ENCODE data around the gene RPA1. TPM values are rescaled to one million over a fixed set of nuclear protein-coding genes. Genes with fewer than 3 reads are reported as not detected.
"Not testable (repeated sequence)": the region's sequence is repeated elsewhere in the genome, so short reads cannot be mapped to it uniquely, and the experiment has no call there.

Gene RPA1
- total RNA-seq, 1 donor = 18.6 TPM

DNA sequence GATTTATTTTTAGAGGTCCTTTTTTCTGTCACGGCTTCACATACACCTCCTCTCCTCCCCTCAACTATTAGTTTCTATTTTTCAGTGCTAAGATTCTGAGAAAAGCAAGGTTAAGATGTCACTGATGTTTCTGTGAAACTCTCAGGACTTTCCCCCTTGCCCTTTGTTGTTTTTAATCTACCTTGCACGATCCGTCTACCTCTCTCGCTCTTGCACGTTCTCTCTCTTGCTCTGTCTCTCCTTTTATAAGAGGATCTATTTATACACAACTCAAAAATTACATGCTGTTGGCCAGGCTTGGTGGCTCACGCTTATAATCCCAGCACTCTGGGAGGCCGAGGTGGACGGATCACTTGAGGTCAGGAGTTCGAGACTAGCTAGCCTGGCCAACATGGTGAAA is 43.6 kb downstream of the RPA1 start:
- no peak for DNase-seq (ENCODE audit: low read depth in 2 of 3, low spot score in 2 of 3)

GRCh38 chr17:1875597-1875996 is 45.8 kb downstream of the RPA1 start:
- no peak for DNase-seq (ENCODE audit: low read depth in 2 of 3, low spot score in 2 of 3)

DNA sequence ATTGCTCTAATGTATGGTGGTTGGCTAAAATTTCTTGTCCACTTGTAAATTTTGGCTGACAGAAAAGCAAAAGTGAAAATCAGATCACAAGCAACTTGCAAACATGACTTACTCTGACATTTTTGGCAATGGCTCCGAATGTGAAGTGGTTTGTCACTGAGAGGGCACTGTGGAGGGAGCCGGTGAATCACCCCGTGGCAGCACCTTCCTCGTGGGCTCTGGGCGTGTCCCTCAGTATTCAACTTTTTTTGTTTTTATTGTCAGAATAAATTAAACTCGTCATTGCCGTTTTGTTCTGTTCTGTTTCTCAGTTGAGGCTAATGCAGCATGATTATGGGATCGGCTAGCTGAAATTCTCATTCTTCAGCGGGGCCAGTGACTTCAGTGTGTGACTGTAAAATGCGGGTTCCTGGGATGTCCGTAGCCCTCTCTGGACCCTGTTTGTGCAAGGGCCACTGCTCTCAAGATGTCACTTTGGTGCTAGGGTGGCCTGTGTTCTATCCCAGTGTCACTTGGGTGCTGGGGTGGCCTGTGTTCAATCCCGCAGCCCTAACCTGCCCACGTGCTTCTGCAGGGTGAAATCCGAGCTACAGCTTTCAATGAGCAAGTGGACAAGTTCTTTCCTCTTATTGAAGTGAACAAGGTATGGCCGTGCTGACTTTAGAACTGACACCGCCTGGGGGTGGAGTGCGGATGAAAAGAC is 48.8 kb downstream of the RPA1 start:
- no peak for DNase-seq (ENCODE audit: low read depth in 2 of 3, low spot score in 2 of 3)

DNA sequence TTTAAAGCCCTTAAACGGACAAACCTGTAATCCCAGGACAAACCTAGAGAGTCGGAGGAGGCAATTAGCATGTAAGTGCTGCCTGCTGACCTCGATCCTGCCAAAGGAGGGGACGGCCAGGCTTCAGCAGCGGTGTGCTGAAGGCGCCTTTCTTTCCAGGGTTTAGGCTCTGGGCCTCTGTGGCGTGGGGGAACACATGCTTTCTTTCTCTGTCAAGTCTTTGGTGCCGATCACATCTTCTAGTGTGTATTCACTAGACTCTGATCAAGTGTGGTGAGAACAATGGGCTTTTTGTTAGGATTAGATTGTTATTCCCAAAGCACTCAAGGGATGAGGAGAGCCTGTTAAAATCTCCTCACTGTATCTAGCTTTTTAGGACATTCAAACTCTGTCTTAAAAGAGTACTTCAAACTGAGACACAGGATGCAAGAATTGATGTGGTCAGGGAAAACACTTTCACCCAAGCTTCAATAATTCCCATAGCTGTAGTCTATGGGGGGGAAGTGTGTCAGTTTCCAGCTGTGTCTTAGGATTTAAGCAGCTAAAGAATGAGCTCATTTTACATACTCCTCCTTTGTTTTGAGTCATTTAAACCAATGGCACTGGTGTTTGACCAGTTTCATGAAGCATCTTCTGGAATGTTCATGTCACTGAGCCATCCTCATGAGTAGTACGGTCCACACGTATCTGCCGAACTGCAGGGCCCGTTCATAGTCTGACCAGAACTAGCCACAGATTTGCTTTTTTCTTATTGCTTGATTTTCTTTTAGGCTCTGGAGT is 51.2 kb downstream of the RPA1 start:
- DNase-seq (ENCODE audit: low read depth in 2 of 3, low spot score in 2 of 3) = no peak

DNA sequence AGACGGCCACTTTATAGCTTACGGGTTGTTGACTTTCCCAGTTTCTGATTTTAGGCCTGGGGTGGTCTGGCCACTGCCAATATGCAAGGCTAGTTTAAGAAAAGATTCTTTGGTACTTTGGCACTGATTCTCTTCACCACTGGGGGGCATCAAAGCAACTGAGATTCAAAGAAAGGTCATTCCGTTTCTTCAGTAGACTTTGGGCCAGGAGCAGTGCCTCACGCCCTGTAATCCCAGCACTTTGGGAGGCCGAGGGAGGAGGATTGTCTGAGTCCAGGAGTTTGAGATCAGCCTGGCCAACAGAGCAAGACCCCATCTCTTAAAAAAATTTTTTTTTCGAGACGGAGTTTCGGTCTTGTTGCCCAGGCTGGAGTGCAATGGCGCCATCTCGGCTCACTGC is 53.0 kb downstream of the RPA1 start:
- peak in 2 of 3 donors; percentile 41 to 61 for DNase-seq (ENCODE audit: low read depth in 2 of 3, low spot score in 2 of 3)

GRCh38 chr17:1883536-1883935 is 53.7 kb downstream of the RPA1 start:
- DNase-seq (ENCODE audit: low read depth in 2 of 3, low spot score in 2 of 3) = no peak

- no peak for DNase-seq (ENCODE audit: low read depth in 2 of 3, low spot score in 2 of 3)
Measured at GRCh38 chr17:1888741-1889140, 58.9 kb downstream of the RPA1 start.

DNA sequence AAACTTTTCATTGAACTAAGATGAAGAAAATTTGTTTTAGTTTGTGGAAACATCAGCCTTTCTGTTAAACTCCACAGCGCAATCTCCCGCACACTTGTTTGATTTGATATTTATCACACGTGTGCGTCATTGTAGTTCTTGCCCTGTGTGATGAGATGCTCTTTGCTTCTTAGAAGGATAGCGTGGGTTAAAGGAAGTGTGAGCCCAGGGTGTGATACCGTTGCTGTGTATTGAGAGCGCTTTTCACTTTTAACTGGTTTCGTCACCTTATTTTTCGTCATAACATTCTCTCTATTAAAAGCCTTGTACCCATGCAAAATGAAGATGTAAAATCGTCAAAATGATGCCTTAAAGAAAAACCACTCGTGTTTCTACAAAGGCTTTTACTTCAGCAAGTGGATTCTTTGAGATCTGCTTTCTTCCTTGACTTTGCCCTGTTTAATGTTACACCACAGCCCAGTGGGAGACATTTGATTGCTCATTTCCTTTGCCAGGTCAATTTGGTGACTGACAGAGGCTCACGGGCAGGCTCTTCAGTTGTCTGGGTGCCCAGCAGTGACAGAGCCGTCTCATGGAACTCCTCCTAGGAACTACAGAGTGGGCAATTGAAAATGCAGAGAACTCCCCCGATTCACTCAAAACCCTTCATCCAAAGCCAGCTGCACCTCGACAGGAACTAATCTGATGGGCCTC is 61.1 kb downstream of the RPA1 start:
- no peak for DNase-seq (ENCODE audit: low read depth in 2 of 3, low spot score in 2 of 3)

GRCh38 chr17:1894753-1895339 is 65.0 kb downstream of the RPA1 start:
- no peak for DNase-seq (ENCODE audit: low read depth in 2 of 3, low spot score in 2 of 3)

GRCh38 chr17:1895479-1895878 is 65.7 kb downstream of the RPA1 start:
- DNase-seq (ENCODE audit: low read depth in 2 of 3, low spot score in 2 of 3) = not testable (repeated sequence)

DNA sequence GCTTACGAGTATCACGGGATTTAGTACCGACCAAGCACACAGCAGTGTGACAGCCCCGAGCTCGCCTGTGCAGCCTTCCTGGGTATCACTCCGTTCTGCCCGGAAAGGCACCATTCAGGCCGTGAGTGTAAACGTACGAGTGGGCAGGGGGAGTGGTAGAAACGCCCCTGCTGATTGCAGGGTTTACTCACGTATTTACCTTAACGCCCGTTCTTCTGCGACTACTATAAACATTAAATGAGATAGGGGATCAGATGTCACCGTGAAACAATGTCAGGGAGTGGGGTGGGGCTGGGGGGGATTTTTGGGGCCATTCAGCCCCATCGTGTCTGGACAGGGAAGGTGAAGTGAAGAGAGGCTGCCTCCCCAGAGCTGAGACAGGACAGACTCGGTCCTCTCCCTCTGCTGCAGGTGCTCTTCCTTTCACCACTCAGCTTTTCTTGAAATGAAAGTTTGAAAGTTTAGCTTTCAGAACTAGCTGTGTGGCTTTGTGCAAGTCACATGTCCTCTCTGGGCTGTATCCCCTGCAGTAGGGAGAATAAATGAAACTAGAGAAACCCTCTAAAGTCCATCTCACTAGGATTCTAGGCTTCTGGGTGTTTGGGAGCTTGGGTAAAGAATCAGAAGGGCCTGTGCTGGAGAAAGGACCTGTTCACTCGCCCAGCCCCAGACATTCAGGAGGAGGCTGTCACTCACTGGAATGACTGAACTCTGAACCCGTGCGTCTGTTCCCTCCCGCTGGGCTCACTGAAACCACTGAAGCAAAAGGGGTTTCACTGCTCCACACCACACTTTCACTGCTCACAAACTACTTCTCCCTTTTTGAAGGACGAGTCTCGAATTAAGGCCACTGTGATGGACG is 66.7 kb downstream of the RPA1 start:
- DNase-seq (ENCODE audit: low read depth in 2 of 3, low spot score in 2 of 3) = no peak

GRCh38 chr17:1897105-1897656 is 67.4 kb downstream of the RPA1 start:
- no peak for DNase-seq (ENCODE audit: low read depth in 2 of 3, low spot score in 2 of 3)

- no peak for DNase-seq (ENCODE audit: low read depth in 2 of 3, low spot score in 2 of 3)
Measured at GRCh38 chr17:1898332-1898731, 68.5 kb downstream of the RPA1 start.

DNA sequence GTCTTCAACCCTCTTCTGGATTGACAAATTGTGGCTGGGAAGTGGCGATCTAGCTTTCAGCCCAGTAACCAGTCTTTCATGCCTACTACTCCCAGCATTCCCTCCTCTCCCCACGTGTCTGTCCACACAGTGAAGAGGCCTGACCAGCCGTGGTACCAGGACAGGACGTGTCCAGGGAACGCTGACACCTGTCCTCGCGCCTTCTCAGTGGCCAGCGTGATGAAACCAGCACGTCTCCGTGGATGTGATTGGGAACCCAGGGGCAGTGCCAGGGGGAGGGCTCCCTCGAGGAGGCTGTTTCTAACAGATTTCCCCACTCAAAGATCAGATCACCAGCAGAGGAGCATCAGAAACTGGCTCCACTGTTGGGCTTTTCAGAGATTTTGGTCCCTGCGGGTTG is 69.1 kb downstream of the RPA1 start:
- DNase-seq (ENCODE audit: low read depth in 2 of 3, low spot score in 2 of 3) = no peak

- DNase-seq (ENCODE audit: low read depth in 2 of 3, low spot score in 2 of 3) = peak in 1 of 3 donors; percentile 34
Measured at GRCh38 chr17:1899403-1900000, 69.7 kb downstream of the RPA1 start.

DNA sequence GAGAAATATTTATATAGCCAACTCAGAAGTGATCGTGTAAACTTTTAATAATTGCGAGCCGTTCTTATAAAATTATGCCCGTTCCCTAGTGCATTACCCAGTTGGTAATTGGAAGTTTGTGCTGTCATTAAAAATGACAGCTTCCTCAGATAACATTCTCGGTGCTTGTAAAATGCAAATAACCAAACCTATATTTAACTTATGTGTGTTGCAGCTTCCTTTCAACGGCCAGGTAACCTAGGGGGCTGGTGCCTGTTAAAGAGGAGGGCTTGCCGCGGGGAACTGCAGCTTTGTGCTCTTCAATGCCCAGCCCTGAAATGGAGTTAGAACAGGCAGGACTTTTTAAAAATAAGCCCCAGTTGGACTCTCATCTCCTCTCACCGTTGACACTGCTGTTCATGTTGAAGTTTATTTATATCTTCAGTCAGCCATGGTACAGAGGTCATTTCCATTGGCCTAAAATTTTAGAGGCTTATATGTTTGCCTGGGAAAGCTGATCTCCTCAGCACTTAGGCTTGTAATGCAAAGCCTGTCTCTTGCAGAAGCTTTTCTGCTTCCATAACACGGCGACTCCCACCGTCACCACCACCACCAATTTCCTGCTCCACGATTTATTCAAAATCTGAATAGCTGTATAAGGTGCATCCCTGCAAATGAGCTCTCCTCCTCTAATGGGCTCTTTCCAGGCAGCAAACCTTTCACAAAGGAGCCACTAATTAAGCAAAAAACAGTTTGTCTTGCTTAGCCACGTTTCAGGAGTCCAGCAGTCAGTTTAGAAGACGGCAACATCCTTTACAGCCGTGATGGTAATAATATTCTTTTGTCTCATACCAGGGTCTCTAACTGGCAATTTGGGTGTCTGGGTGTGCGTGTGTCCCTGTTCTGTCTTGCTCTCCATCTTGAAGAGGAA is 74.7 kb downstream of the RPA1 start:
- no peak for DNase-seq (ENCODE audit: low read depth in 2 of 3, low spot score in 2 of 3)

GRCh38 chr17:1905190-1905913 is 75.5 kb downstream of the RPA1 start:
- no peak for DNase-seq (ENCODE audit: low read depth in 2 of 3, low spot score in 2 of 3)

- DNase-seq (ENCODE audit: low read depth in 2 of 3, low spot score in 2 of 3) = no peak
Measured at GRCh38 chr17:1906662-1907101, 76.9 kb downstream of the RPA1 start.
